ENCODE measurements around the gene PTPRN2. TPM values are rescaled to one million over a fixed set of nuclear protein-coding genes. Genes with fewer than 3 reads are reported as not detected.

Gene PTPRN2
- total and polyA plus RNA-seq, 9 of the 15 experiments (the other 6 are each of a cell fraction or from before 2014, with no cell fraction given) = not detected

- TF ChIP-seq ZNF449 (CRISPR knock-in tag; IDR thresholded peaks at IDR 0.05) = no peak
- TF ChIP-seq YBX1 (IDR thresholded peaks at IDR 0.05) = no peak
- no peak for TF ChIP-seq CSDE1 (IDR thresholded peaks at IDR 0.05)
- no peak for TF ChIP-seq CLOCK (CRISPR knock-in tag; IDR thresholded peaks at IDR 0.05; ENCODE audit: borderline replicate concordance)
- no peak for TF ChIP-seq ZNF318 (IDR thresholded peaks at IDR 0.05; ENCODE audit: borderline replicate concordance in 1 of 2, low read depth in 1 of 2)
- TF ChIP-seq SIX5 (IDR thresholded peaks at IDR 0.05; ENCODE audit: borderline replicate concordance in 1 of 2, insufficient read depth in 1 of 2, low read depth in 1 of 2, low read length in 2 of 2) = no peak
Observed at GRCh38 chr7:157922576-157922975, 665.0 kb downstream of the PTPRN2 start (continued).
